GM18519 (cell line): ENCODE data around the gene SLC24A3.

ENCODE experiments used
- ATAC-seq: cut with Tn5 transposase; IDR thresholded peaks from one replicate; pipeline ENCODE4 v1.9.1; 2021; ENCODE audit warnings: mild to moderate bottlenecking, moderate library complexity; ENCODE audit not compliant: unreplicated experiment, low FRiP score

SLC24A3 gene

DNA sequence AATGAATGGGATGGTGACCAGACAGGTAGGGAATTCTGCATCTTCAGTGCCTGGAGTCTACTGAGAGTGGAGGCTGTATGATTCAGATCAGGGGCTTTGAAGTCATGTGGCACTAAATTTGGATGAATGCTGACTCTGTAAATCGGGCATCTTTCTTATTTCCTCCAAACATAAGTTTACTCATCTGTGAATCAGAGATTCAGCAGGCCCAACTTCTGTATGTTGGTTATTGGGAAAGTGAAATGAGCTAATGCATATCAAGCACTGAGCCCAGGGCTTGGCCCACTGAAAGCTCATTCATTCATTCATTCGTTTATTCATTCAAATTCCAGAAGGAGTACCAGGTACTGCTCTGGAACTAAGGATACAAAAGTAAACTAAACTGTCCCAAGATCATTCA, 353.3 kb downstream of the SLC24A3 start:
- no peak for ATAC-seq

DNA sequence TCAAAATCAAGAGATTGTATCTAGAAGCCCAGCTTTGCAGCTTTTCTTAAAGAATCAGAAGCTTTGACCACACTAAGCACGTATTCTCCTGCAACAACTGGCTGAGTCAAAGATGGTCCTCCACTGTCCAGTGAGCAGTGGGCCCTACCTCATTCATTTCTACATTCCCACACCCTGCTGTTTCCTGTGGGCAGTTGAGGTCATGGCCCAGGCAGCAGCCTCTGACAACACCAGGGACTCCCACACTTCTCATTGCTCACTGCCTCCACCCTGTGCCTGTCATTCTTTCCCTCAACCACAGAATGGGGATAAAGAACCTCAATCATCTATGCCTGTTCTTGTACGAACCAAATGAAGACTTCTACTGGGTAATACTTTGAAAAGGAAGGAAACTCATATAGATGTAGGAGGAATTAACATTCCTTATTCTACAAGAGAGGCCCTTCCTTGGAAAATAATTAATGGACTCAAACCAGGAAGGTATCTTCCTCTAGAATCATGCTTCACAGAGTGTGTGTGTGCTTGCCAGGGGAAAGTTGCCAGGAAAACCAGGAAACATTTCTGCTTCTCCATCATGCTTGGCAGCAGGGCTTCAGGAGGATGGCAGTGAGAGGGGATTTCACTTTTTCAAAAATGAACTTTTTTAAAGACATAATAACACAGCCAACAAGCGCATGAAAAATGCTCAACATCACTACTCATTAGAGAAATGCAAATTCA, 353.9 kb downstream of the SLC24A3 start:
- ATAC-seq = no peak

DNA sequence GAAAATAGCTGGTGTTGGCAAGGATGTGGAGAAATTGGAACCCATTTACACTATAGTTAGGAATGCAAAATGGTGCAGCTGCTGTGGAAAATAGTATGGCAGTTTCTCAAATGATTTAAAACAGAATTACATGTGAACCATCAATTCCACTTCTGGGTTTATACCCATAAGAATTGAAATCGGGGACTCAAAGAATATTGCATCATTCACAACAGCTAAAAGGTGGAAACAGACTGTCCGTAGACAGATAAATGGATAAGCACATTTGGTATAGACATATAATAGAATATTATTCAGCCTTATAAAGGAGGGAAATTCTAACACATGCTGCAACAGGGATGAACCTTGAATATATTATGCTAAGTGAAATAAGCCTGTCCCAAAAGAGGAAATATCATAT, 355.7 kb downstream of the SLC24A3 start:
- ATAC-seq = no peak

DNA sequence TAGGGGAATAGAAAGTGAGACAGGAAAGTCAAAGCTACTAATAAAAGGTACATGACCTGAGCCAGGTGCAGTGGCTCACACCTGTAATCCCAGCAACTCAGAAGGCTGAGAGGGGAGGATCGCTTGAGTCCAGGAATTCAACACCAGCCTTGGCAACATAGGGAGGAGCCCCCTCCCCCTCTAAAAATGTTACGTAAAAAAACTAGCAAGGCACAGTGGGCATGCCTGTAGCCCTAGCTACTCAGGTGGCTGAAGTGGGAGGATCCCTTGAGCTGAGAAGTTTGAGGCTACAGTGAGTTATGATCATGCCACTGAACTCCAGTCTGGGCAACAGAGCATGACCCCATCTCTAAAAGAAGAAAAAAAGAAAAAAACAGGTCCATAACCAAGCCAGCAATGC, 359.6 kb downstream of the SLC24A3 start:
- ATAC-seq = no peak

DNA sequence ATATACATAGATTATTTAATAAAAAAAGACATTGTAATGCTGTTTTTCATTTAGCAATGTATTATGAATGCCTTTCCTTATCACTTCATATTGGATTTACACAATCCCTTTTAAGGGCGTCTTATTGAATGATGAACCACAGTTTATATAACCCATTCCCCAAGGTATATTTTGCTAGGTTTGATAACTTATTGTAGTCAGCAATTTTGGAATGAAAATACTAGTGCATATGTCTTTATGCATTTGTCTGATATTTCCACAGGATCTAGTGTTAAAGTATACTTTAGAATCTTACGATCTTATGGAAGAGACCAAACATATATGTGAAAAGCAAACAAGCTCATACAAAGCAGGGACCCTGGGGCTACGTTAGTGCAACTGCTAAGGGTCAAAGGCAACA, 365.2 kb downstream of the SLC24A3 start:
- ATAC-seq = no peak

DNA sequence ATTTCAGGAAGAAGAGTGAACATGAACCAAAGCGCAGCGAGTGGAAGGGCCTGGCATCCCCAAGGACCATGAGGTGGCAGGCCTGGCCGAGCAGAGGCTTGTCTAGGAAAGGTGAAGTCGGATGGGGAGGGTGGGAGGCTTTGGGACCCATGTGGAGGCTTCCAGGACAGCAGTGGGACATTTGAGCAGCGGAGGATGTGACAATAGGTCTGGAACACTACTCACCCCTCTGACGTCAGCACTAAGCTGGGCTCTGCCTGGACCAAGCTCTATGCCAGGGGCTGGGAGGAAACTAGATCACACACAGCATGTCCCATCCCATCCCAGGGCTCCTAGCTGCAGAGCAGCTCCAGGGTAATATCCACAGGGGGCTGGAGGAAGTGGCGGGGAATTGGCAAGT, 370.3 kb downstream of the SLC24A3 start:
- ATAC-seq = no peak

DNA sequence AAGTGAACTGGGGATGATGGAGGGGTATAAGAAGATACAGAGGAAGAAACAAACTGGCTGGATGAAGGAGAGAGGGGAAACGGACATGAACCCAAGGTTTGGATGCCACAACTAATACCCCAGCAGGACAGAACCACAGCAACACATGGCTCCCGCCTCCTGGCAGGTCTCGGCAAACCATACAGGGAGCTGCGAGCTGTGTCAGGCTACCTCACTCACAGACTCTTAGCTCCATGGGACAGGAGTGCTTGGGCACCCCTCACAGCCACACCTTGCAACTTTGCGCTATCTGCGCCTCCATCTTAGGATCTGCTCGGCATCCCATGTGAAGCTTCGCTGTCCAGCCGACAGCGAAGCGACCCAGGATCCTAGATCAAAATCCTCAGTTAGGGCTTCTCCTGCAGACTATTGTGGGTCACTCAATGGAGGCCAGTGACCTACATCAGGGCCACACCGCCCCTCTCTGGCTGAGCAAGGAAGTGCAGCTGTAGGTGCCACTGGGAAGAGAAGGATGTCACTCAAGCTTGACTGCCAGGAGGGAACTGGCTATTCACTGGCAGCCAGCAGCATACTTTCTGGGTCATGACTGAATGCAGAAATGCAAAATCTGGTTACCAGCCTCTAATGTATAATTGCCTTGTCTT, 371.2 kb downstream of the SLC24A3 start:
- ATAC-seq = peak; percentile 49

DNA sequence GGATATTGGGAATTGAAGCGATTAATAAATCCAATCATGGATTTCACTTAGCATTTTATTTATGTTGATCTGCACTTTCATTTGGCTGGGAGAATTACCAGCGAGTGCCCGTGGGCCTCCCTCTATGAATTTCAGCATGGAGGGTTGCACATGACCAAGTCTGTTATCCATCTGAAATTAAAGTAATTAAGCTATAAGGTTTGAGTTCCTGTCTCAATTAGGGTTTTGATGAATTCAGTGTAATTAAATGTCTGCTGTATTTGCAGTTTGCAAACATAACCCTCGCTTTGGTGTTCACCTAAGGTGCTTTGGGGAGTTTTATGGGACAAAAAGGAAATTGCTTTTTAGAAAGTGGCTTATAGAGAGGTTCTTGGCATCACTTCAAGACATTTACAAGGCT, 375.8 kb downstream of the SLC24A3 start:
- ATAC-seq = no peak

DNA sequence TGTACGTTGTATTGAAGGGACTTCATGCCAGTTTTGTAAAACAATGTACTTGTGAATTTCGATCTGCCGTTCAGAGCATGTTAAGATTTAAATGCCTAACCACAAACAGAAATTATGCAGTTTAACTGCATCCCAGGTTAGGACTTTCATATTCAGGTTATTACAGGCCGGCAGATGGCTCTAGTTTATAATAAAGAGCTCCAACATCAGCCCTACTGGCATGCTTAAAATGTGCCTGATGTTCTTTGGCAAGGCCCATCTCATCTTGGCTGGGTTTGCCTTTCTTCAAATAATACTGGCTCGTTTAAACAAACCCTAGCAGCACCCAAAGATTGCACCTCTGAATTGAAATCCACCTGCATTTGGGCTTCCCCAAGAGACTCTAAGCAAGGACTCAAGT, 376.3 kb downstream of the SLC24A3 start:
- no peak for ATAC-seq

DNA sequence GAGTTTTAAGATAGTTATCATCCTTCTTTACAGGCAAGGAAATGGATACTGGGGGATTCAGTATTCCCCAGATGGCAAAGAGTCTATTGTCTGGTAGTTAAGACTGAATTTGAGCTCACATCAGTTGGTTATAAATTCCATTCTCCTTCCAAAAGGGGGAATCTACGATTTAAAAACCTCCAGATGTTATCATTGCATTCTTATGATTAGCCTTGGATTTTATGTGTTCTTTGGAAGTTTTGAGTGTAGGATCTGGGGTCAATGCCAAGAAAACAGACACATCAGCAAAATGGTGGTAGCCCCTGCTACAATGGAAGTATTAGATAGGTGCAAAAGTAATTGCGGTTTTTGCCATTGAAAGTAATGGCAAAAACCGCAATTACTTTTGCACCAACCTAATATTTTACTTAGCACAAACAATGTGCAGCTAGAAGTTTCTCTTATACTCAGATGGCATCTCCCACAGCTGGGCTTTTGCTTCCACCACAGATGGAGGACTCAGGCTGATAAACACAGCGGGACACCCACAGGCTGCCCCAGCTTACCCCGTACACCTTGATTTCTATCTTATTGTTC, 377.4 kb downstream of the SLC24A3 start:
- ATAC-seq = no peak

DNA sequence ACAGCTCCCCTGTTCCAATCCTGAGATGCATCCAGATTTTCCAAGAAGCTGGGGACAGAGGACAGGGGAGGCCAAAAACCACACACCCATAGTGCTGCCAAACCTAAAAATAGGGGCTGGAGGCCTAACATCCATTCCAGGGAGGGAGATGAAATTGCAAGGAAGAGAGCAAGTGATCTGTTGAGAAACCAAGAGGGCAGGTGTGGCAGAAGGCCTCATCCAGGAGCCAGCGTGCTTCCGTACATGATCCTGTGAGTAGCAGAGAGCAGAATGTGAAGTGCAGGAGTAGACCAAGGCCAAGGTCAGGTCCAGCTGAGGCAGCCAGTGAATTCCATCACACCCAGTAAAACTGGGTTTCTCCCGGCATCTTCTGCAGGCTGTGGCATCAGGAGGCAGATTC, 377.9 kb downstream of the SLC24A3 start:
- no peak for ATAC-seq

DNA sequence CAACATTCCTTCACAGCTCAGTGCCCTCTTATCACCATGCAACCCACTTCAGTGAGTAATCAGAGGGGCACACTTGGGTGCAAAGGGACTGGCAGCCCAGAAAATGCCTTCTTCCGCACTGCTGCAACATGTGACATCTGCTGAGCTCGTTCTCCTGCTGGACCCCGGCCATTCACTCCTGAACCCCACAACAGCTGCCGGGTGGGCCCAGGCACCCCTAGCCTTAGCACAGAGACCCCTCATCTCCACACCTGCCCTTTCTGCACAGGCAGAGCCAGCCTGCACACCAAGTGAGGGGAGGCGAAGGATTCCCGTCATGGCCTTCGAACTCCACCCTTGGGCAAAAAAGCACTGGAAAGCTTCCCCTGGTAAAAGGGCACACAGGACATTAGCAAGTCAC, 381.3 kb downstream of the SLC24A3 start:
- ATAC-seq = no peak

DNA sequence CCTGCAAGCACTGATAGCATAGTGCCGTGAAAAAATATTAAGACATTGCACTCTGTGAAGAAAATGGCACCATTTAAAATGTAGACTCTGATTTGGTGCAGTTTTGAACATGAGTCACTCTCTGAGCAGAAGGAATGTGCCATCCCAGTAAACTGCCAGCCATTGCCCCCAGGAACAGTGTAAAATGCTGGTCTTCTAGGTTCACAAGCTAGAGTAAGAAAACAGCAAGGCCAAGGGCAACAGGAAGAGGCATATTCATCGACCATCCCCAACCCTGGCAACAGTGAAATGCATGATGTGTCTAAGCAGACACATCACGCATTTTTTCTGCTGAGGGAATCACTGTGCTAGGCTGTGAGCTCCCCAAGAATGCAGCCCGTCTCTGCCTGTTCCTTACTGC, 382.5 kb downstream of the SLC24A3 start:
- ATAC-seq = no peak

DNA sequence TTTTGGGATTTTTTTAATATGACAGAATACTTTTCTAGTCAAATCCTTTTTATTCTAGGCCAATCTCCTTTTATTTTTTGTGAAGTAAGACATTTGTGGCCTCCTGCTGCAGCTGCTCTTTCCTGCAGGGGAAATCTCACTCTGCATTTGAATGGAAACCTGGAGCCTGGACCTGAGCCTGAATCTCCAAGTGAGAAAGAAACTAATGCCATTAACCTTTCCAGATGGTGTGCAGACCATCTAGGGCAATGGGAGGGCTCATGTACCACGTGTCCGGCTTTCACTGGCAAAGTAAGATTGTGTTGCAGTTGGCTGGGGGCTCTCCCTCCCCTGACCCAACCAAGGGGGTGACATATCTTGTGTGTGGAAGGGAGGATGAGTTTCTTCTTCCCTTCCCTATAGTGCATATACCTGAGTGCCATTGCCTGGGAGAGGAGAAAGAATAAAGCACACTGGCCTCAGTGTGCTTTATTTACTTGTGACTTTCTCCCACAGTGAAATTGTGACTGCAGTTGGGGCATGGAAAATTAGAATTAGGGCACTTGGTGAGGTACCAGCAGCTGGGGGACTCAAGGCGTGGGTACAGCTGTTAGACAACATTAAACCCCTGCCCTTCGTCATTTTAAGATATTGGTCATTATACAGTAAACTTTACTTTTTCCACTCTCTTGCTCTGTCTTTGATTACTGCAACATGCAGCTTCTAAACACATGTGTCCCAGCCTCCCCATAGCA, 385.8 kb downstream of the SLC24A3 start:
- no peak for ATAC-seq

DNA sequence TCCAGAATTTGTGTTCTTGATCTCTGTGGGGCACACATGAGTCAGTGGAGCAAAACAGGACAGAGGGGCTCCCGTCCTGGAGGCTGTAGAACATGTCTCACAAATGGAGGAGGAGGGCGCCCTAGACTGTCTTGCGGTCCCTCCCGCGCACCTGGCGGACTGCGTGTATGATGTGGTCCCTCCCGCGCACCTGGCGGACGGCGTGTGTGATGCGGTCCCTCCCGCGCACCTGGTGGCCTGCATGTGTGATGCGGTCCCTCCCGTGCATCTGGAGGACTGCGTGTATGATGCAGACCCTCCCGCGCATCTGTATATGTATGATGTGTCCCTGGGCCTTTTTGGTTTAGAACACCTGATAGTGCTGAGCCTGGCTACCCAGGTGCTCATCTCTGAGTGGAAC, 386.8 kb downstream of the SLC24A3 start:
- ATAC-seq = no peak

DNA sequence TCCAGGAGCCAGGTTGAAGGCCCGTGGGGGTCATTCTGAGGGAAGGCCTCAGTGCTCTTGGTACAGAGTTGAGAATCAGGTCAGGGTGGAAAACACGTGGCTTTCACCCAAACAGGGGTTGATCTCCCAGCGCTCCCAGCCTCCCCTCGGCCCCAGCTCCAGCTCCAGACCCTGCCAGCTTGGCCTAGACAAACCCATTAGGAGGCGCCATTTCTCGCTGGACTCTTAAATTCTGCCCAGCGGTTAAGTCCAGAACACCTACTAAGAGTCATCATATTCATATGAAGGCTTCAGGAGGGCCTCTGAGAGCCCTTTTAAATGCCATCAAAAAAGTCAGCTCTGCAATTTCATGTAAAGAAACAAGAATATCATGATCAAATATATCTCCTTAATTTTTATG, 387.6 kb downstream of the SLC24A3 start:
- ATAC-seq = no peak

DNA sequence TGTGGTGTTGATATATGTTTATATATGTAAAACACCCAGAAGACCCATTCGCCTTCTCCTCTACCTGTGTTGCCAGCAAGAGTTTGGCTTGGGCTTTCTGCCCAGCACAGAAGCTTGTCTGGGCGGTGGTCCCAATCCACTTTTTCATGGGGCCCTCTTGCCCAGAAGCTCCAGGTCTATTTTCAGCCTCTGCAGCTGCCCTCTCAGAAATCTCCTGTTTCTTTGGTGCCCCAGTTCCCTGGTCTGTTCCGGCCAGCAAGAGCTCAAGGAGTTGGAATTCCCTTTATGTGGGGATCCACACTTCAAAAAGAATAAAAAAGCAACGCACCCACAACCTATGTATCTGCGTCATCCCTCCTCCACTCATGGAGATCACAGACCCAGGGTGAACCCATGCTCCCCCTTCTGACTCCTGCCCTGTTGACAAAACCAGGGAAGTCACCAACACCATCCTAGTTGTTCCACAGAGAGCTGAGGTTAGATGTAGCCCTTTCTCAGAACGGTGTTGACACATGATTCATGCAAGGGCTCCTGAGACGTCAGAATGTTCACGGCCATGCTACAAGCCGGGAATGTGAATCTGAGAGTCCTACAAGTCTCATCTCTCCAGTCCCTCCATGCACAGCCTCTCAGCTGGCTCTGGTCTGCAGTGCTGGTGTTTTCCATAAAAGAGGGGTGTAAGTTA, 388.8 kb downstream of the SLC24A3 start:
- no peak for ATAC-seq

DNA sequence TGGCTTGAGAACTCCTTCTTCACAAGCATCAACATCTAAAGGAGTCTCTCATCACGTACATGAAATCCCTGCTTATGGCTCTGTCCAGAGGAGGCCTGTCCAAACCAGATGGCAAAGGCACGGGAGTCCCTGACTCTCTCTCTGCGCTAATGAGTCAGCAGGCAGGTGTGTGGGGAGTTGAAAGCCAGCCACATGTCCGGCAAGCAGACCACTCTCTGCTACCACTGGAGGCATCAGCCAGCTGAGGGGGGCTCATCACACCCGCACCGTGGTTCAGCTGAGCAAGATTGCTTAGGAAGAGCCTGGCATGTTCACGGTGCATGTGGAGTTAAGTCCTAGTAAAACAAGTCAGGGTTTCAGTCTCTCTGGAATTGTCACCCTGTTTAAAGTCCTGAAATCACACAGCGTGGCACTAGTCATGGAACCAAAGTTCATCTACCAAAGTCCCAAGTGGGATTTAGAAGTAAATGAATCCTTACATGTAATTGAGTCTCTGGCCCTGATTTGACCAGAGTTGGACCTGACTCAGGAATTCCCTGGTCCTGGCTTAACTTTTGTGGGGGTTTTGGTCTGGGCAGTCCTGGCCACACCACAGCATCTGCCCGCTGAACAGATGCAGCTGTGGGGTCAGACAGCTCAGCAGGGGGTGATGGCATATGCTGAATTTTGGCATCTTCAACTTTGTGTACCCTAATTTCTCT, 390.4 kb downstream of the SLC24A3 start:
- no peak for ATAC-seq

DNA sequence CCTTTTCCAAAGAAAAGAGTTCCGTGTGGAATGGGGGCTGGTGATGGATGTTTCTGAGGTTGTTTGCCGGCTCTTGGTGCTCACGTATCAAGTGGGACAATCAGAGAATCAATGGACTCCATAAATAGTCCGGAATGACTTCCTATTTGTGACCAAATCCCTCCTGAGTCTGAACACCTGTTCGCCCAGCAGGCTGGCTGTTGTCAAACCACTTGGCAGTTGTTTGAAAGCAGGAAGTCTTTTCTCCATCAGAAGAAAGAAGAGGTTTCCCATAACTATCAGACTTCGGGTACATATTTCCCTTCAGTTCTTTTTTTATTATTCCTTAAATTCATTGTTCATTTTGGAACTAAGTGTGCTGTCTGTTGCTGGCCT, 390.9 kb downstream of the SLC24A3 start:
- no peak for ATAC-seq

DNA sequence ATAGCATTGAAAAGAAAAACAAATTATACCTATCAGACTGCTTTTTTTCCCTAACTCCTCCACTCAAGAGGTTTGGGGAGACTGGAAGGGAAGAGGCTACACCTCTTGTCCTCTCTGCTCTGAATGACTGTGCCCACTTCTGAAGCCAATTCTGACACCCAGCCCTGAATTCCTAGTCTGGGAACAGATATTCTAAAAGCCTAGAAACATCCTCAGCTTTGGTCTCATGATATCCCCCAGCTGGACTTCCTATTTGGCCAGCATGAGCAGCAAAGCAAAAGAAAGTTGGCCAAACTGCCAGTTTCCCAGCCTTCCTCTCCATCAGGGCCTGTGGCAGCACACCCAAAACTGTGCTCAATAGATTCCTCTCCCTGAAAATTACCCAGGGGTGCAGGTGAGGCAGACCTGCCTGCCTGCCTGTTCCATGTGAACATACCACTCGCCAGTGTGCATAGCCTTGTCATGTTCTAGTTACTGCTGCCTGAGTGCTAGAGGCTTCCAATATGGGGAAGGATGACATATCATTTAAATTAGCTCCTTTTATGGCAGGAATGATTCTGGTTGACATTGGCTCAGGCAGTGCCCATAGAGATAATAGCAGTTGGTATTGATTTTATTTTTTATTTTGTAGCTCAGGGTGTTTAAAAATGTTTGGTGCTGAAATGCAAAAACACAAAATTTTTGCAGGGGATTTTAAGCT, 393.5 kb downstream of the SLC24A3 start:
- ATAC-seq = no peak
